IPS-18a (cell line): ENCODE measurements around the gene ACKR2.

Source experiments
- H3K27ac ChIP-seq: one replicate; pipeline ENCODE4 v1.5.1; 2013; ENCODE audit warnings: low read length
- H3K27me3 ChIP-seq: one replicate; pipeline ENCODE4 v1.6.1; 2013; ENCODE audit warnings: mild to moderate bottlenecking, low read length; ENCODE audit not compliant: control insufficient read depth, insufficient read depth
- H3K36me3 ChIP-seq: one replicate; pipeline ENCODE4 v1.6.1; 2013; ENCODE audit warnings: low read depth, low read length; ENCODE audit not compliant: control insufficient read depth
- H3K4me1 ChIP-seq: one replicate; pipeline ENCODE4 v1.6.1; 2013; ENCODE audit warnings: low read depth, low read length; ENCODE audit not compliant: control insufficient read depth
- H3K4me3 ChIP-seq: one replicate; pipeline ENCODE4 v1.5.1; 2013; ENCODE audit warnings: low read length
- H3K9ac ChIP-seq: one replicate; pipeline ENCODE4 v1.6.1; 2013; ENCODE audit warnings: mild to moderate bottlenecking, low read length, moderate library complexity
- H3K9me3 ChIP-seq: one replicate; pipeline ENCODE4 v1.6.1; 2013; ENCODE audit warnings: low read depth, low read length; ENCODE audit not compliant: control insufficient read depth

The ACKR2 gene

DNA sequence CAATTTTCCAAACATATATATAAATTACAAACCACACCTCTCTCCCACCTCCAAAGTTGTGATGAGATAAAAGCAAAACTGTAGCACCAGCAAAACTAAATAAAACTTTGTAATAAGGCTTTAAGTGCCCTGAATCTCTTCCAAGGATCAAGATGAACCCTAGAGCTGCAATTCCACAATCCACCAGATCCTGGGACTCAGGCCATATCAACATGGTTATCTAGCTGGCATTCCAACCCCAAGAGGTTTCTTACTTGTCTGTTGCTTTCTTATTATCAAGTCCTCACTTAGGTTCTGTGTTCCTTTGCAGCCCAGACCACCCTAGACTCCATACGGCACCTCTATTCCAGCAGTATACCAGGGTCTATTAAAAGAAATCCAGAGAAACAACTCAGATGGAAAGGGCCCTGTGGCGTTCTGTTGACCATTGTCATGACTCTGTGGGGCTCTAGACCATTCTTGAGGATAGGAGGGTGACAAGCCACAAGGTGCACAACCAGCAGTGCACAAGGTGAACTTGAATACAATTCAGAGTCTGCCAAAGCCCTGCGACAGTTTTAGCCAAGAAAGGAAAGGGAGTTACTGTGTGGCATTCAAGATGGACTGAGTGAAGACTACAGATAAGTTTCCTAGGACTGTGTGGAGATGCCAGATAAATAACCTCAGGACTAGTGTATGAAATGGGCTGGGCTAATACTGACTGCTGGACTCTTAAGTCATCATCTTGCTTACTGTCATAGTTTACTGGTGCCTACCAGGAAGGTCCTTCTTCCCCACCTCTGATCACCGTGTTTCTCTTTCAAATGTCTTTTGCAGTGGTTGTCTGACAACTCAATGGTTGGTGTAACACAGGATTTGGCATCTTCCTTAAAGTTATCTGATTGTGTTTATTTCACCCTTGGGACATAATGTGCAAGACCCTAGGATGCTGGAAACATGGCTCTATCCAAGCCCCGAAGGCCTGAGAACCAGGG, 27.2 kb downstream of the ACKR2 start:
- H3K36me3 ChIP-seq, result no peaks in the 10 kb centered on the region
- H3K4me1 ChIP-seq, result no peaks in the 10 kb centered on the region
- no peaks in the 10 kb centered on the region for H3K27me3 ChIP-seq
- H3K9ac ChIP-seq, result no peak overlapping the region
- no peak overlapping the region for H3K4me3 ChIP-seq
- no peaks in the 10 kb centered on the region for H3K9me3 ChIP-seq
- no peak overlapping the region for H3K27ac ChIP-seq

DNA sequence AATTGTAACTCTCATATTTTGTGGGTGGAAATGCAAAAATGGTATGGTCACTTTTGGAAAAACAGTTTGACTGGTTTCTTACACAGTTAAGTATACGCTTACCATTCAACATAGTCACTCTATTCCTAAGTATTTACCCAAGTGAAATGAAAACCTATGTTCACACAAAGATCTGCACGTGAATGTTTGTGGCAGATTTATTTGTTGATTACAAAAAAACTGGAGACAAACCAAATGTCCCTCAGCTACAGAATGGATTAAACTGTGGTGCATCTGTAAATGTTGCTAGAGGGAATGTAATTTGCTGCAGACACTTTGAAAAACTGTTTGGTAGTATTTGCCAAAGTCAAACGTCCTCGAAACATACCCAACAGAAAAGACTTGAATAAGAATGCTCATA, 29.3 kb downstream of the ACKR2 start:
- Histone ChIP-seq H3K27ac (no peak overlapping the region), H3K9me3 (no peaks in the 10 kb centered on the region), H3K36me3 (no peaks in the 10 kb centered on the region), H3K9ac (no peak overlapping the region), H3K4me1 (no peaks in the 10 kb centered on the region), H3K27me3 (no peaks in the 10 kb centered on the region), H3K4me3 (no peak overlapping the region)

DNA sequence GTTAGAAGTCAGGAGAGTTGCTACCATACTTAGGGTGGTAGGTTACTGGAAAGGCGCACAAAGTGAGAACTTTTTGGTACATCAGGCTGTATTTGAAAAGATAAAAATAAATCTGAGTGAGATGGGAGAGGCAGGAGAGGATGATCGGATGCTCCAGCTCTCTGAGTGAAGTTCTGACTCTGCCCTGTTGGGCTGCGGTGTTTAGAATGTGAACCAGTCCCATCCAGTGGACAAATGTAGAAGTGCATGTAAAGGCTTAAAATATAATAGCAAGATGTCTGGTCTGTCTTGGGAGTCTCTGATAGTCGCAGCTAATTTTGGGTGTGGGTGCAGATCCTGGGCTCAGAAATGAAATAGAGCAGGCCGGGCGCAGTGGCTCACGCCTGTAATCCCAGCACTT, 30.4 kb downstream of the ACKR2 start:
- Histone ChIP-seq H3K27ac (no peak overlapping the region), H3K9me3 (no peaks in the 10 kb centered on the region), H3K27me3 (no peaks in the 10 kb centered on the region), H3K4me3 (no peak overlapping the region), H3K36me3 (no peaks in the 10 kb centered on the region), H3K9ac (no peak overlapping the region), H3K4me1 (peaks cover 7% of the 10 kb centered on the region)

DNA sequence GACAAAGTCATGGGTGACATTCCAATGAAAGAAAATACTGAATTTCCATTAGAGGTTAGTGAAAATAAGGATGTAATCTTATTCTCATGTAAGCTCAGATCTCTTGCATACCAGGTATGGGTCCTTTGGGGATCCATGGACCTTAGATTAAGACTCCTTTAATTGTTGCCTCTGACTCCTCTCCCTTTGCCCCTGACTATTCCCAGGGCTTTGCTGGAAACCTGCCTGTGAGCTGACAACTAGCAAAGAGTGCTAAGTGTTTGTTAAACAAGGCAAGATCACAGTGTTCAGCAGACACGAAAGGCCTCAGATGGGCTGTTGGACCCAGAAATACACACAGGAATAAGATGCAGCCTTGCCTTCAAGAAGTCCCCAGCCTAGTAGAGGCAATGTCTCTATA, 32.1 kb downstream of the ACKR2 start:
- Histone ChIP-seq H3K27me3 (no peaks in the 10 kb centered on the region), H3K4me3 (no peak overlapping the region), H3K36me3 (no peaks in the 10 kb centered on the region), H3K4me1 (peaks cover 7% of the 10 kb centered on the region), H3K27ac (no peak overlapping the region), H3K9me3 (no peaks in the 10 kb centered on the region), H3K9ac (no peak overlapping the region)

DNA sequence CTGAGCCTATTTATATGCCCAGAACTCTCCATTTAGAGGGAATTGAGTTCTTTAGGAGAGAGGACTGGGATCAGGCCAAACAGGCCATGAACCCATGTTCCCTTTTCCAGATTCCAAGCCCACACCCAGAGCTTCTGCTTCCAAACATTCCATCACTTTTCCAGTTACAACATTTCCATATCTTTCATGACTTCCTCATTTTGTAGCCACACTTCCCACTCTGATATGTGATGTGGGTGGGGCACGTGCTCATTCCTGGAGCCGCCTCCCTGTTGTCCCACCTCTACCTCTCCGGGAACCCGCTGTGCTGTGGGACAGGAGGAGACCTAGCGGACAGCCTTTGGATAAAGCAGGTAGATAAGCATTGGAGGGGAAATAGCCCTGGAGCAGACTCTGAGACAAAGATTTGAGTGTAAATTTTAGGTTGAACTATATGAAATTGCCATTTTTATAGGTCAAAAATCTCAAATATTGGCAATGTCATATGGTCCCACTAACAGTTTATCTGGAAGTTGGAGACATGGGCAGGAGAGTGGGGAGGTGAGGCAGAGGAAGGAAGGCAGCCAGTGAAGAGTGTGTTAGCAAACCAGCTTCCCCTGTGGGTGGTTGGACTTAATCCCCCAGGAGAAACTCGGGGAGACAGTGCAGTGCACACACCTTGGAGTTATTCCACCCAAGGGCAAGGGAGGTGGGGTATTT, 34.6 kb downstream of the ACKR2 start:
- Histone ChIP-seq H3K36me3 (no peaks in the 10 kb centered on the region), H3K9me3 (no peaks in the 10 kb centered on the region), H3K4me3 (no peak overlapping the region), H3K9ac (no peak overlapping the region), H3K27me3 (no peaks in the 10 kb centered on the region), H3K27ac (no peak overlapping the region), H3K4me1 (peaks cover 7% of the 10 kb centered on the region)

DNA sequence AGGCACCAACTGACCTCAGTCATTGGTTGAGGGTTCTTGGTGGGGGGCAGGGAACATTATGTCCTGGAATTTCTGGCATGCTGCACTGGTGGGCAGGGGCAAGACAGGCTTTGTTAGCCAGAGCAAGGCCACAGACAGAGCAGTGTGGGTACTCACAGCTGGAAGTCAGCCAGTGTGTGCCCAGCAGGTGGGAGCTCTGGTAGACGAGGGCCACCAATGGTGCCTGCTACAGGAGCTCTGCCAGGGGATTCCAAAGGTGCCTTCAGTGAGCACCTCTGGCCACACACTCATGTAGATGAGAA, 35.1 kb downstream of the ACKR2 start:
- H3K27ac ChIP-seq, result no peak overlapping the region
- H3K4me1 ChIP-seq, result peaks cover 7% of the 10 kb centered on the region
- H3K9ac ChIP-seq, result no peak overlapping the region
- H3K36me3 ChIP-seq, result no peaks in the 10 kb centered on the region
- no peaks in the 10 kb centered on the region for H3K9me3 ChIP-seq
- H3K4me3 ChIP-seq, result no peak overlapping the region
- H3K27me3 ChIP-seq, result no peaks in the 10 kb centered on the region

DNA sequence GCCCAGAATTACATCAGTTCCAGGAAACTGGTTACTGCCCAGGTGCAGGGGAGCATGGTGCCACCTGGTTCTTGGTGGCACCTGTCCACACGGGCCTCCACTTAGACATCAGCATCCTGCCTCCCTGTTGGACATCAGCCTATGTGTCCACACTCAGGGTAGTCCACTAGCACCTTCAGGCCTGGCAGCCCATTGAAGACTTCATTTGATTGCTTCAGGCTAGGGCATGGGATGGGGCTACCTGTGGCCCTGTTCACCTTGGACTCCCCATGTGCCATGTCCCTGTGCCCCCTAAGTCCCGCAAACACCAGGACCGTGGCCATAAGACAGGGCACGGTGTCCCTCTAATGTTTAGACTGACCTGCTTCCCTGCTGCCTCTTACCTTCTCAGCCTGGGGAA, 35.6 kb downstream of the ACKR2 start:
- no peak overlapping the region for H3K4me3 ChIP-seq
- H3K9ac ChIP-seq, result no peak overlapping the region
- no peaks in the 10 kb centered on the region for H3K9me3 ChIP-seq
- no peaks in the 10 kb centered on the region for H3K36me3 ChIP-seq
- H3K27me3 ChIP-seq, result no peaks in the 10 kb centered on the region
- H3K4me1 ChIP-seq, result peaks cover 7% of the 10 kb centered on the region
- no peak overlapping the region for H3K27ac ChIP-seq

DNA sequence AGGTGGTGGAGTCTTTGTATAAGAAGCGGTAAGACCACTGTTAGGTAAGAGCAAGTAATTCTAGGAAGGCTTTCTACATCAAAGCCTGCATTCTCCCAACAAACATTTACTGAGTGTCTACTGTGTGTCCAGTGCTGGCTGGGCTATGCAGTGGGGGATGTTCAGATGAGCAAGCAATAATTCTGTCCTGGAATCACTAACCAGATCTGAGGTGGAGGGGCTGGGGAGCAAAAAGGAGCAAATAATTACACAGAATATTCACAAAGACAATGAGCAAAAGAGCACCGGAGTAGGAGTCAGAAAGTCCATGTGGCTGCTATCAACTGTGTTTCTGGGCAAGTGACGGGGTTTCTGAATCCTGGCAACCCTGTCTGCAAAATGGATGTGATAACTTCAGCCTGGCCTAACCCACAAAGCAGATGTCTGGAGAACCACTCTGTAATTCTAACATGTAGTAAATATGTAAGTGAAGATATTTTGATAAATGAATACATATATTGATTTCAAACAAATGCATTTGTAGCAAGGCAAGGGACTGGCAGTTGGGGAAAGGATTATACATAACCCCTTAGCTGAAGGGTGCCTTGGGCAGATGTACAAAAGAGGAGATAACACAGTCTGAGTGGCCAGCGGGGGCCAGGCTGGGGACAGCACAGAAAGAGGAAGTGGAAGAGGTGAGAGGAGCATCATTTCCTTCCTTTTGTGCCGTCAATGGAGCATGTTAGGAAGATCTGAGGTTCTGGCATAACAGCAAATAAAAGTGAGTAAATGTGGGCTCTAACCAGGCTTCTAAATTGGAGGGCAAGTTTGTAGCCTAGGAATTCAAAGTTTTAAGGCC, 37.7 kb downstream of the ACKR2 start:
- H3K9me3 ChIP-seq, result no peaks in the 10 kb centered on the region
- peaks cover 7% of the 10 kb centered on the region for H3K4me1 ChIP-seq
- H3K9ac ChIP-seq, result no peak overlapping the region
- H3K36me3 ChIP-seq, result no peaks in the 10 kb centered on the region
- no peak overlapping the region for H3K4me3 ChIP-seq
- no peaks in the 10 kb centered on the region for H3K27me3 ChIP-seq
- H3K27ac ChIP-seq, result no peak overlapping the region

DNA sequence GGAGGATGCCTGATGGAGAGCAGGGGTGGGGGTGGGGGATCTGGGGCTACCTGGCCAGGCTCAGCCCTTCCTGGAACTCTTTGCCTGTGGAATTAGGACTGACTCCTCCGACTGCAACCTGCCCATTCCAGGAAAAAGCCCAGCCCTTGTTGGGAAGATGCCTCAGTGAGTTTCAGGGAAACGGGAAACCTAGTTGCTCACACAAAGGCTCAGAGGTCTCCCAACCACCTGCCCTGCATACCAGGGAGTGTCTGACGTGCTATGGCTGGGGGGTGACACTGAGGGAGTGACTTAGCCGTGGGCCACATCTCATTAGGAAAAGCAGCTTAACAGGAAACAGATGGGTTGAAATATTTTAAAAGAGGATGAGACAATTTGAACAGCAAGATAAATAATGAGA, 38.5 kb downstream of the ACKR2 start:
- Histone ChIP-seq H3K4me1 (peaks cover 7% of the 10 kb centered on the region), H3K4me3 (no peak overlapping the region), H3K27ac (no peak overlapping the region)

DNA sequence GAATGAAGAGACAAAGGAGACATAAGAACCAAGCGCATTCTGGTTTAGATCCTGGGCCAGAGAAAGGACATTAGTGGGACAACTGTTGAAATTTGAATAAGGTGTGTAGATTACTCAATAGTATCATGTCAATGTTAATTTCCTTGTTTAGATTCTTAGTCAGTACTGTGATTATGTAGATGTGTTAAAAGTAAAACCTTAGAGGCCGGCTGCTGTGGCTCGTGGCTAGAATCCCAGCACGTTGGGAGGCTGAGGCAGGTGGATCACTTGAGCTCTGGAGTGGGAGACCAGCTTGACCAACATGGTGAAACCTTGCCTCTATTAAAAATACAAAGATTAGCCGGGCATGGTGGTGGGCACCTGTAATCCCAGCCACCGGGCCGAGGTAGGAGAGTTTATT, 39.8 kb downstream of the ACKR2 start:
- Histone ChIP-seq H3K27ac (no peak overlapping the region), H3K4me1 (peaks cover 3% of the 10 kb centered on the region), H3K27me3 (no peaks in the 10 kb centered on the region), H3K36me3 (no peaks in the 10 kb centered on the region), H3K9me3 (no peaks in the 10 kb centered on the region), H3K4me3 (no peak overlapping the region), H3K9ac (no peak overlapping the region)

More for the DNA sequence above, 38.5 kb downstream of the ACKR2 start:
- H3K9ac ChIP-seq, result no peak overlapping the region
- no peaks in the 10 kb centered on the region for H3K27me3 ChIP-seq
- no peaks in the 10 kb centered on the region for H3K36me3 ChIP-seq
- H3K9me3 ChIP-seq, result no peaks in the 10 kb centered on the region

DNA sequence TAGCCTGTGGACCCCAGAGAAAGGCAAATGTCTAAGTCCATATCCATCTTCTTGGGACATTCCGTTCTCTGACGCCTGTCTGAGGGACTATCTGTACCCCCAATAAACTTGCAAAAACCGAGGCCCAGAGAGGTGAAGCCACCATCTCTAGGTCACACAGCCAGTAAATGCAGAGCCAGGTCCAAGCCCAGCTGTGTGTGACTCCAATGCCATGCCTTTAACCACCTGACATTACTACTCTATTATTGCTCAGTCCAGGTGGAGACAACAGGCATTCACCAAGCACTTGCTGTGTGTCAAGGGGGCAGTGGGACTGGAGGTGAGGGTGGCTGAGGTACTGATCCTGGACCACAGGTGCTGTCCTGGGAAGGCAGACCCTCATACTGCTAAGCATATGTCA, 41.0 kb downstream of the ACKR2 start:
- Histone ChIP-seq H3K9me3 (no peaks in the 10 kb centered on the region), H3K4me1 (no peaks in the 10 kb centered on the region), H3K36me3 (no peaks in the 10 kb centered on the region), H3K27ac (no peak overlapping the region), H3K27me3 (no peaks in the 10 kb centered on the region), H3K9ac (no peak overlapping the region), H3K4me3 (no peak overlapping the region)
